Activated gamma-delta T cell treated with anti-CD3 and anti-CD28 coated beads, Interleukin-2, amount 50 U/mL, for 16 hours (primary cell): Measurements from ENCODE around the gene FOXP1.
"Not testable (repeated sequence)": the region's sequence is repeated elsewhere in the genome, so short reads cannot be mapped to it uniquely, and the experiment has no call there.

Experiments
- DNase-seq: peaks from one replicate; pipeline ENCODE4 v3.0.0-alpha.2; 2020; ENCODE audit warnings: low read depth

Gene FOXP1

DNA sequence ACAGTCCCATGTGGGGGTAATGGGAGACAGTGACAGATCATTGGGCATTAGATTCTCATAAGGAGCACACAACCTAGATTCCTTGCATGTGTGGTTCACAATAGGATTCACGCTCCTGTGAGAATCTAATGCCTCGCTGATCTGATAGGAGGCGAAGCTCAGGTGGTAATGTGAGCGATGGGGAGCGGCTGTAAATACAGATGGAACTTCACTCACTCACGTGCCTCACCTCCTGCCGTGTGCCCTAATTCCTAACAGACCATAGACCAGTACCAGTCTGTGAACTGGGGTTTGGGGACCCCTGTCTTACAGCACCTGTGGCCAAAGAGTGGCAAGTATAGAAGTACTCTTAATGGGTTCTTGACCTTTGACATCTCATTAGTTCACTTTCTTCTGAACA is 554.7 kb downstream of the FOXP1 start:
- DNase-seq = no peak

DNA sequence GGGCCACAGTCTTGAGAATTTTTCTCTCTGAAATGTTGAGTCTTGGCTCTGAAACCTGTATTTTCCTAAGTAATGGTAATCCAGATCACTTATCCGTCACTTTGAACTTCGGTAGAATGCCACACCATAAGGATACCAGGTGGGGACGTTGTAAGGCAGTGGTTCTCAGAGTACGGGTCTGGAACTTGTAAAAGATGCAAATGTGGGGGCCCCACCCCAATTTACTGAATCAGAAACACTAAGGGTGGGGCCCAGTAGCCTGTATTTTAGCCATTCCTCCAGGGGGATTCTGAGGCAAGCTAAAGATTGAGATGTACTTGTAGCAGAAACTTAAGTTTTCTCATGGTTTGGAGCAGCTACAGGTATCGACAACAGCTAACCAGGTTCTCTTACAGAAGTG is 555.3 kb downstream of the FOXP1 start:
- no peak for DNase-seq

DNA sequence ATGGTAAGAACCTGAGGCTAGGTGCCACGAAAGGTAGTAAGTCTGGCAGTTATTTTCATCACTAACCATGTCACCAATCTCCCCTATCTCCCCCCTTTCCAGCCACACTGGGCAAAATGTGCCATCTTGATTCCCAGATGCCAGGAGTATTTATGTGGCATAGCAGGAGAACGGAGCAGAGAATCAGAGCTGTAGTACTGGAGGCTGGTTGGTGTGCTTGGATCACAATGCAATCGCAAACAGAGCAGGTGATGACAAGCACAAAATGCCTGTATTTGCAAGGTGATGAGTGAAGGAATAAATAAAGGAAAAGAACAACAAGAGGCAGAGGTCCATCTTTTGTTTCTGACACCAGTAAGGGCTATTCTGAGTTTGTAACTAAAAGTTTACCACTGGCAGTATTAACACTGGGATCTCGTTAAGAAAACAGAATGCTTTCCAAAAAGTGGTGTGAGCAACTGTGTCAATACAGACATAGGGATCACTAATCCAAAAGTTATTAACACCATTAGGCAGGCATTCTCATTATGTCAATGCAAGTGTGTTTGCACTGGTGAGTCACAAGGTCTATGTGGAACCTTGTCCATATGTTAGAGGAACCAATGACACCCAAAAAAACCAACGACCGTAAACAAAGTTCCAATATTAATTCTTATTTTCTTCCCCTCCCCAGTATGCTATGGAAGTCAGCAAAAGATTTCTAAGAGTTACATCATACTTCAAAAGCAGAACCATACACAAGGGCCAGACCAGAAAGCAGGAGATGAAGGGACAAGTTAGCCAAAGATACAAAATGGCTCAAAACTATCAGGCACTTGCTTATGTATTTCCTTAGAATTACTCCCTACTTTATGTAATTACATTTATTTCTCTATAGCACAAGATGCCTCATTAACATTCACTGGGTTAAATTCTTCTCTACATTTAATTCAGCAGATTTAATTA is 556.6 kb downstream of the FOXP1 start:
- DNase-seq = no peak

DNA sequence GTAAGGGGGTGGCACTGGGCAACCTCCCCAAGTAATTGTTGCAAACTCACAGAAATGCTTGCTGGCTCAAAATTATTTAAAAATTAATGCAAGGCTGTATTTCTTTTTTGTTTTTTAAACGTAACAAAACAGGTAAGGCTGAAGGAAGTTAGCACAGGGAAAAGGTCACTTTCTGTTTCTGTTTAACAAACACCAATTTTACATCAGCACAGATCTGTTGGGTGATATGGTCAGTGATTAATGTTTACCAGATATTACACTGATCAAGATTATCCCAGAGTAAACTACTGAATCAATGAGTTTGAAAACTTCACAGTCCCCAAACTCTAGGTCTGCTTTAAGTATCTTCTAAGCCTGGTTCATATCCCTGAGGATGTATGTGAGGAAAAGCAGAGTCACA is 558.0 kb downstream of the FOXP1 start:
- DNase-seq = no peak

DNA sequence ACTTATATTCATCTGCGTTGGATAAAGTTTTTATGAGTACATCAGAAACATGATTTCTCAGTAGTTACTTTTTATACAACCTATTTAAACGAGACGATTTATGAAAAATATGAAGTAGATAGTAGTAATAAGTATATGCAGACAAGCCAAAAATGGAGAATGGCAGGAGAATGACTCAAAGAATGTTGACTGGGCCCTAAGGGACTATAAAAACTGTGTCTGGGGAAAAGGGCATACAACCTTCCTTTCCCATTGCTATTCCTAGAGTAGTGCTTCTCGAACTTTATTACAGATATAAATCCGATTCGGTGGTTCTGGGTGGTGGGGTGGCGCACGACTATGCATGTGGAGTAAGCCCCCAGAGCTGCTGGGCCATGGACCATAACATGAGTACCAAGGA is 558.5 kb downstream of the FOXP1 start:
- no peak for DNase-seq

DNA sequence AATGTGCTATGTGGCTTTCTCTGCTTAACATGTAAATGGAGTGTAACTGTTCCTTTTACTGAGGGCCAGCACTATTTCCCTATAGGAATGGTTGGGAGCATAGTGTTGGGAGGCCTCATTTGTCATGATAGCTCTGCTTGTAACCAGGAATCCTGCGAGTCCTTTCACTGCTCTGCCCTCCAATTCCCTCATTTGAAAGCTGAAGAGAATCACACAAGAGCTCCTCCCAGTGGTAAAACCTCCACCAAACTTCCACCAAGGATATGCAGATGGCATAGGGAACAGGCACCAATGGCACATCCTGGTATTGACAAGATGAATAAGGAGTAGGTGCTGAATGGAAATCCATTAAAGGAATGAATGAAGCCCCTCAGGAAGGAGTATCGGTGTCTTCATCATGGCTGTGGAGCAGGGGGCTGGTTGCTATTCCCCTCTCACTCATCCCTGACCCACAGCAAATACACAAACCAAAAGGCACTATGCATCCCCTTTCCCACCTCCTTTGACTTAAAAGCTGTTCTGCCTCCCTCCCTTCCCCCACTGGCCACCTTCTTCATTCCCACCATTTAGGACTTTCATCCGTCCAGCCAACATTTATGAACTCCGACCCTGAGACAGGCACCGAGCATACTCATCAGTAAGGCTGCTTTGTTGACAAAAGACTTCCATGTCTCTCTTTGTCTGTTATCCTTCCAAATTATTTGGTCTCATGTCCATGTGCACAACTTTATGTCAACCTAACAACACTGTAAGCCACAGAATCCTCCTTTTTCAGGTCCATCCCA is 560.8 kb downstream of the FOXP1 start:
- no peak for DNase-seq

DNA sequence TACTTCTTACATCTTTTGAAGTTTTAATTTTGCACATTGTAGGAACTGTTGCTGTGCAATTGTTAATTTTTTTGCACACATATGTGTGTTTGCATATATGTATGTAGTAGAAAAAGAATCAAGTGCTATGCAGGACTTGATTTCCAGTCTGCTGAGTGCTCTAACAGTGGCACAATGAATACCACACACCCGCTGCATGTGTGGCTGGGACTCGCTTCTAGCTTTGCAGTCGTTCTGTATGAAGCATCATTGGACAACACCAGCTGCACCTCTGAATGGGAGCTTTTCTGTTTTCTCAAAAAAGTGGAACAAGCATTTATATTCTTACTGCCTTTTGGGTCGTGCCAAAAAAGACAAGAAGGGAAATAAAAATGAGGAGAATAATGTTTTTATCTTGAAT is 564.7 kb downstream of the FOXP1 start:
- no peak for DNase-seq

DNA sequence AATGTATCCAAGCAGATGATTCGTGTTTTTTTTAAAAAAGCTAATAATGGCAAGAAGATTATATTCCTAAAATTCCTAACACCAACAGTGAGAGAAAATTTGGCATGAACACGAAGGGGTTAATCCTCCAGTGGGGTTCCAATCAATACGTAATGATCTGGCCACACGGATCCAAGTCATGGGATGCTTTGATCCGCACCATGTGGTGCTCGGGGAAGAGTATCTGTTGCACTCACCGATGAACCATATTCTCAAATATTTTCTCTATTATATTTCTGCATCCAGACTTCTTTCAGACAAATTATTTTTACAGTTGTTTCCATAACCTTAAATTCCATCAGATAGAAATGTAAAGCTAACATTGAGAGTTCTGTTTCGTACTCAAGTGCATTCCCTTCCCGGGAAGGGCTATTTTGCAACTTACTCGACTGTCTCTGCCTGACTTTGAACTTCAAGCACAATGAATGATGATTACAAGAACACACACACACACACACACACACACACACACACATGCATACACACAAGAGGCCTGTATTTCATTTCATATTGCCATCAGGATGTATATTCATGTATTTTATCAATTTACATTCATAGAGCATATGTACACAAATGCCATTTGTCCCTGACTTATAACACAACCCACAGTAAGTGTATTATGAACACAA is 567.2 kb downstream of the FOXP1 start:
- no peak for DNase-seq

DNA sequence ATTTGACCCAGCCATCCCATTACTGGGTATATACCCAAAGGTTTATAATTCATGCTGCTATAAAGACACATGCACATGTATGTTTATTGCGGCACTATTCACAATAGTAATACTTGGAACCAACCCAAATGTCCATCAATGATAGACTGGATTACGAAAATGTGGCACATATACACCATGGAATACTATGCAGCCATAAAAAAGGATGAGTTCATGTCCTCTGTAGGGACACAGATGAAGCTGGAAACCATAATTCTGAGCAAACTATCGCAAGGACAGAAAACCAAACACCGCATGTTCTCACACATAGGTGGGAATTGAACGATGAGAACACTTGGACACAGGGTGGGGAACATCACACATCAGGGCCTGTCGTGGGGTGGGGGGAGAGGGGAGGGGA is 568.9 kb downstream of the FOXP1 start:
- not testable (repeated sequence) for DNase-seq

DNA sequence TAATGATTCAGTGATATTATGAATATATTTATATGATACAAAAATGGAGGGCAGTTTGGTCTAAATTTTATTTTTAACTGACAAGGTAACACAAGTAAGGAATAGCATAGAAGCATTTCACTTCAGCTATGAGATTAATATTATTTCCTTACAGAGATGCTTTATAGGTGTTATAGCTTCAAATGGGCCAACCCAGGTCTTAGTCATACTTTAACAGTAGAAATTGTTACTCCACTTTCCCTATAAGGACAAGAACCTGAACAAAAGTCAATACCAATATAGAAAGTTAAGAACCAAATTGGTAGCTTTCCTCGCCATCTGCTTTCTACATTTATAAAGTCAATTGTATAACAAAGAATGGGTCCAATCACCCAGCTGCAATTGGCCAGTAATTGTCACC is 570.6 kb downstream of the FOXP1 start:
- DNase-seq = no peak

DNA sequence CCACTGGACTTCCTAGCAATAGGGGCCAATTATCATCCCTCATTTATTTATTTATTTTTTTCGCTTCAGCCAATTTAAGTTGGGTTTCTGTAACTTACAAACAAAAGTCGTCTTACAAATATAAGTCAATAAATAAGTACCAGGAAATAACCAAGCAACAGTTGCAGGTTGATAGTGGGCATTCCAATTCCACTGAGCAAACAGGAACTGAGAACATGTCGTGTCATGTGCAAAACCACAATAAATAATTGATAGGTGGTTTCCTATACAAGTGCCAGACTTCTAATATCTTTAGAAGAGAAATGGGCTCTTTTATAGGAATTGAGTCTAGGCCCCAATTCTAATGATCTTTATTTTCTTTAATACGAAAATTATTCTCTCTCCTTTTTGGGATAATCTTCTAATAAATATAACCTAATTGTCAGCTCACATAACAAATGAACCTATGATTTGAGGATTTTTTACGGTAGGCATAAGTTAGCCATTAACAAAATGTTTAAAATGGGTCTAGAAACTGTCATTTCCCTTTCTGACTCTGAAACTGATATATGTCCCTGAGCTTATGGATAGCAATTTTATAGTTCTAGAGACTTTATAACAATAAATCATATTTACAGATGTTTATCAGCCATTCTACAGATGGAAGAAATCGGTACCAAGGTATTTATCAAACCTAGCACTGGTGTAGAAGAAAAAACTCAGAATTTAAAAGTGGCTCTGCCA is 571.8 kb downstream of the FOXP1 start:
- no peak for DNase-seq

DNA sequence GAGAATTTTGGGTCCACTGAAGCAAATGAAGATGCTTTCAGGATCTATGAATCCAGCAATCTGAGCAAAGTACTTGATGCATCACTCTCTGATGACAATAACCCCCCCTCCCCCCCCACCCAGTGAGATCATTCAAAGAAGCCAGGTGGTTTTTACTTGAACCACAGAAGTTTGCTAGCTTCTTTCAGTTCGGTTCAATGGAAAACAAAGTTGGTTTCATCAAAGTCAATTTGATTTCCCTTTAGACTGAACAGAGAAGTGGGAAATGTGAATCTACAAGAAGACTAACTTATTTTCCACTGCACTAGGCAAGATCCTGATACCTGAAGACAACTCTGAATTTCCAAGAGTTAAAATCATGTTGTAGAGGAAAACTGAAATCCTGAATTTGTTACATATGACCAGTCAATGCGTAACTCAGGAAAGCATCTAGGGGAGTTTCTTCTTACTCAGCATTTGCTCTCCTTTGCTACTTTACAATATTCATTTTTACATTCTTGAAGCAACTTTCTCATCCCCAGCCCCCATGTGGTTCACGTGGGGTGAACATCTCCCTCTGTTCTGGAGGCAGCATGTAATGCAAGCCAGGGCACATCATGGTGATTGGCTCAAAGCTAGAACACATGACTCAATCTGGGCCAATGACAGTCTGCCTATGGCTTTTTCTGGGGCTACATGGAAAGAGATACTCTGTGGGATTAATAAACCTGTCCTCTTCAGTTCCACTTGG is 572.6 kb downstream of the FOXP1 start:
- DNase-seq = peak; percentile 5

DNA sequence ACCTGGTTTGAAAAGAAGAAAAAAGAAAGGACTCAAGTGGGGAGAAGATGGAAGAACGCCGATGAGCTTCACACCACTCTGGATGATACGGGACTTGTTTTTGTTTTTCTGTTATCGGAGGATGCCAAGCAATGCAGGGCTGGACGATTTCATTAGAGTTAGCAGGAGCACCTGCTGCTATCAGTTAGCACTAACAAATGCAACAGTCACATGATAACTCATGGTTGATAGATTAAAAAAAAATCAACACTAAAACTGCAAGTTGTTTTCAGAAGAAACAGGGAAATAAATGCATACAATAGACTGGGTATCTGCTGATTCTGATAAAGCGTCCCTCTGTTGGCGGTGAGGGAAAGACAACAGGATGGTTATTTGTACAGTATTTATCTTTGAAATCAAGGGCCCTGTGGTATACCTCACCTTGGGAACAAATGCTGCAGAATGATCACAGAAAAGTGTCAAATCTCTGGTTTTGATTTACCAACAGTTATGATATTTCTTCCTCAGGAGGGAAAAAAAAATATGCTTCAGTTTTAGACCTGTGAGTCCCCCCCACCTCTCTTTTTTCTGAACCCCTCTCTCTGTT is 575.1 kb downstream of the FOXP1 start:
- DNase-seq = no peak

DNA sequence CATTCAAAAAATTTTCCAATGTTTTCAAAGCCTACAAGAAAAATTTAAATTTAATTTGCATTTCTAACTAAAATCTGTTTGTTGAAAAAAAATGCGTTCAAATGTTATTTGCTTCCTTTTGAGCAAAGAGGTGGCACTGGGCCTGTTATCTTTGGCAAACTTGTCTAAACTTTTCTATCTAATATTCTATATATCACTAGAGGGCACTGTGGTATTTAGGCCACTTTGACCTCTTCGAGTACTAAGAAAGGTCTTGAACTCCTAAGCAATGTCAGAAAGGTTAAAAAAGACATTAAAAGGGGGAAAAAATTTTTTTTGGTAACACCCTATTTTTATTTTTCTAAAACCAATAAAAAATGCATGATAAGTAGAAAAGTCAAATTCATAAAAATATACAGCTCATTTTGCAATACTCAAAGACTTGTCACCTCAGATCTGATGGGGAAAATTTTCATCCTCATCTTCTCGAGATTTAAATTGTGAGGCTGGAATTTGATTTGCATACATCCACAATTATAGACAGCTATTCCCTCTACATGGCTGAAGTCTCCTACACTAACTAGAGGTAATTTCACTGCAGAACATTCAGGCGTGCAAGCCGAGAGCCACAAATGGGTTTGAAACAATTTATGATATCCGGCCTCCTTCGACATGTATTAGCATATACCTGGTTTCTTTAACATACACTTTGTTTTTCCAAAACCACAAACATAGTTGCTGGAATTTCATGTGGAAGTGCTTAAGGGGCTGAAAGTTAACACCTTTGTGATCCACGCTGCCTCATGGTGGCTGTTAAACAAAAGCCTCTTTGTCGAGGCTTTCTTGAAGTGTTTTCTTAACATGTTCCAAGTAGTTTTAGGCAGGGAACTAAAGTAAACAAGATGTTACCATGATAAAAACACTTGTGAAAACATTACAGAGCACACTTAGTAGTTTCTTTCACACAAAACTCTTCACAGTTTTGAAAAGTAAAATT is 576.4 kb downstream of the FOXP1 start:
- no peak for DNase-seq

DNA sequence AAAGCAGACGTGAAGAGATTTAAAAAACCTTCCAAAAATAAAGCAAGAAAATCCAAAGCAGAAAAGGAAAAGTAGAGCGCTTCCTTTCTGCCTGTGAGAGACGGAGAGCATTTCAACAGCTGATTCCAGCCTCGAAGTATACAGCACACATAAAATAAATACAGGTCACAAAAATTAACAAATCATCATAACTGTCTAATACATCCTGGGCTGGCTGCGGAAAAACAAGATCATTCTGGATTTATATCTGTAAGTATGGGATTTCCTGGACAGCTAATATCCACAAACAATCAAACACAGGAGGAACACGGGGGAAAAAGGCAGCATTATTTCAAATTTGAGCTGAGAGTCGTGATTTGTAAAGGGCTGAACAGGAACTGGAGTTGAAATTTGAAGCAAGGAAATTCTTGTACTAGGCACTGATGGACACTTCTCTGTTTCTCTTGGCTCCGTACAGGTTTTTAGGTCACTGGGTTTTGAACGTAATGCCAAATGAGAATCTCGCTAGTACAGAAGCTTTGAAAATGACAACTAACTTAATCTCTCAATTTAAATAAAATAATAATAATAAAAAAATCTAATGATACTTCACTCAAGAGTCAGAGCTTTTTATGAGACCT is 577.7 kb downstream of the FOXP1 start:
- DNase-seq = no peak

DNA sequence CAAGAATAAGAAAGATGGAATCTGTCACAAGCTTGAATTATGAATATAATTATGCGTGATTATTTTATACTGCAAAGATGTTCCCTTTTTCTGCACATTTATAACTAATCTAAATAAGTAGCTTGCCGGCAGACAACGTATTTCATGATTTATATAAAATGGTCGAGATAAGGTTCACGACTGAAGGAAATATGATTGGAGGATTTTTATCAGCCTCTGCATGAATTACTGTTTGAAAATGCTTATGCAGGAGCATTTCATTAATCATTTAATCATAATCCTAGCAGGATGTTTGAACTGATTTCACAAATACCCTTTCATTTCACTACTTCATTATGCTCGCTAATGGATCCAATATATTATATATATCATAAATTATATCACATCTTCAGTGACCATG is 580.0 kb downstream of the FOXP1 start:
- no peak for DNase-seq

DNA sequence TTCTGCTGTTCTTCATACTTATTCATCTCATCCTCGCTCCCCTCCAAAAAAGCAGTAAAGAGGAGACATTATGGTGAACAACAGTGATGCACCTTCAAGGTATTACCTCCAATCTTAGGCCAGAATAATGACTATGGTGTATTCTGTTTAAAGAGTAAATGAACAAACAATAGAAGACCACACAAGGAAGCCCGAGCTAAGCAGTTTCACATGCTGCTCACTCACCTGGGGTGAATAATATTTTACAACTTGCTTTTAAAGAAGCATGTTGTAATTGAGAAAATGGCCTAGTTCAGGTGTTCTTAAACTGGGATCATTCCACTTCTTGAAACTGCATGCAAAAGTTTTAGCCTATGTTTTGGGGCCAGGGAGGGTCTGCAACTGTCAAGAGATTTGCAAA is 581.2 kb downstream of the FOXP1 start:
- no peak for DNase-seq

DNA sequence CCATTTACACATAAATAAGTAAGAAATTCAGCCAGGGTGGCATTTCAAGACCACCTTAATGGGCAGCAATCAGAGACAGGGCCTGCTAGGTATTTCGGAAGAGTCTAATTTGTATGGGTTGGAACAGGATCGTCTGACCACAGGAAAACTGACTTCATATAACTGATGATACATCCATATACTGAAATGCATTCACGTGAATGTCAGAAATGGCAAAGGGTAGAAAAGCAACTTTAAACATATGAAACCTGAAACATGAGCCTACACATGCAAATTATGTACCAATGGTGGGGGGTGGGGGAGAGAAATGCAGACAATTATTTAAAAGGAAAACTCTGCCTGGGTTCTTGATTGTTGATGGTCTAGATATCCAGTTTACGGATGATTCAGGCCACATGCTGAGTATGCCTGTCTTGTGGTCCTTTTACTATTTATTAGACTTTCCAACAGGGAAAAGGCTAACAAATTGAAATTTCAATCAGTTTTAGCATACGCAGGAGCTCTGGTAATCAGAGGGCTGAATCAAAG is 582.2 kb downstream of the FOXP1 start:
- no peak for DNase-seq

DNA sequence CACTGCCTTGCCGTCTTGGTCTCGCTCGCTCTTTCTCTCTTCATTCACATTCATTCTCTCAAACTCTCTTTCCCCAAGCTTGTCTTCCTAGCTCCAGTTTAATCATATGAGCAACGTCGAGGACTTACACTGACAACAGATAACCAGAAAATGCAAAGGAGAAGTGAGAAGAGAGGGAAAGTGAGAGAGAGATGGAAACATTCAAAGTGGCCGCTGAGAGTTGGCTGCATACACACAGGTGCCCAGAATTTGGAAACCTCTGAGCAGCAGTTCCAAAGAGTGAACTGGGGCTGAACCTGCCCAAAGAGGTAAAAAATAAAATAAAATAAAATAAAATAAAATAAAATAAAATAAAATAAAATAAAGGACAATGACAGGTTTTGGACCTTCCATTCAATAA is 583.0 kb downstream of the FOXP1 start:
- DNase-seq = no peak
